GM18517 (cell line): Measurements from ENCODE around the gene TNXB.

Experiments
- ATAC-seq: cut with Tn5 transposase; IDR thresholded peaks from one replicate; pipeline ENCODE4 v1.9.1; 2021; ENCODE audit warnings: mild to moderate bottlenecking, moderate library complexity; ENCODE audit not compliant: unreplicated experiment

The TNXB gene

GRCh38 chr6:32087574-32088486 is 21.3 kb downstream of the TNXB start:
- ATAC-seq: no peak

GRCh38 chr6:32086661-32087573 is 22.2 kb downstream of the TNXB start:
- ATAC-seq: no peak

- no peak for ATAC-seq
Observed at GRCh38 chr6:32085759-32086459, 23.2 kb downstream of the TNXB start.

- ATAC-seq: no peak
Observed at GRCh38 chr6:32084780-32085179, 24.4 kb downstream of the TNXB start.

GRCh38 chr6:32083812-32084768 is 25.0 kb downstream of the TNXB start:
- no peak for ATAC-seq

- no peak for ATAC-seq
Observed at GRCh38 chr6:32082935-32083334, 26.2 kb downstream of the TNXB start.

- ATAC-seq: no peak
Observed at GRCh38 chr6:32082478-32082877, 26.7 kb downstream of the TNXB start.

- ATAC-seq: no peak
Observed at GRCh38 chr6:32081168-32081990, 27.8 kb downstream of the TNXB start.

GRCh38 chr6:32079566-32080290 is 29.4 kb downstream of the TNXB start:
- no peak for ATAC-seq

GRCh38 chr6:32076321-32076809 is 32.8 kb downstream of the TNXB start:
- no peak for ATAC-seq

GRCh38 chr6:32075781-32076180 is 33.4 kb downstream of the TNXB start:
- ATAC-seq: no peak

- ATAC-seq: no peak
Observed at GRCh38 chr6:32074996-32075532, 34.1 kb downstream of the TNXB start.

GRCh38 chr6:32073613-32074012 is 35.5 kb downstream of the TNXB start:
- ATAC-seq: no peak

GRCh38 chr6:32073101-32073500 is 36.0 kb downstream of the TNXB start:
- no peak for ATAC-seq

GRCh38 chr6:32070814-32071543 is 38.2 kb downstream of the TNXB start:
- ATAC-seq: no peak

- no peak for ATAC-seq
Observed at GRCh38 chr6:32069878-32070515, 39.1 kb downstream of the TNXB start.

GRCh38 chr6:32069460-32069859 is 39.7 kb downstream of the TNXB start:
- ATAC-seq: no peak
